NCI-H2029 treated with DMSO at 0.1 percent for 48 hours (cell line): Measurements from ENCODE around the gene PTPRU.

ENCODE experiments used
- DNase-seq: peaks from one replicate; lab custom pipeline; 2025; lab: John Stamatoyannopoulos, UW

Gene PTPRU

GRCh38 chr1:29245876-29246275 lies 9.6 kb downstream of the PTPRU start:
- DNase-seq = no peak

GRCh38 chr1:29247044-29247443 lies 10.7 kb downstream of the PTPRU start:
- DNase-seq = no peak

GRCh38 chr1:29247571-29248273 lies 11.4 kb downstream of the PTPRU start:
- no peak for DNase-seq

GRCh38 chr1:29248409-29248808 lies 12.1 kb downstream of the PTPRU start:
- no peak for DNase-seq

- DNase-seq = no peak
Measured at GRCh38 chr1:29249170-29249691, 12.9 kb downstream of the PTPRU start.

GRCh38 chr1:29249951-29250581 lies 13.7 kb downstream of the PTPRU start:
- DNase-seq = no peak

GRCh38 chr1:29251164-29252124 lies 15.1 kb downstream of the PTPRU start:
- no peak for DNase-seq

GRCh38 chr1:29253180-29253579 lies 16.9 kb downstream of the PTPRU start:
- no peak for DNase-seq

- DNase-seq = no peak
Measured at GRCh38 chr1:29254346-29254745, 18.0 kb downstream of the PTPRU start.

GRCh38 chr1:29255134-29255666 lies 18.9 kb downstream of the PTPRU start:
- DNase-seq = no peak

- no peak for DNase-seq
Measured at GRCh38 chr1:29256394-29256793, 20.1 kb downstream of the PTPRU start.

- DNase-seq = no peak
Measured at GRCh38 chr1:29256979-29257804, 20.9 kb downstream of the PTPRU start.

- no peak for DNase-seq
Measured at GRCh38 chr1:29258189-29258975, 22.1 kb downstream of the PTPRU start.

GRCh38 chr1:29258976-29259801 lies 22.9 kb downstream of the PTPRU start:
- no peak for DNase-seq

- DNase-seq = no peak
Measured at GRCh38 chr1:29259802-29260441, 23.6 kb downstream of the PTPRU start.

- DNase-seq = no peak
Measured at GRCh38 chr1:29260531-29260930, 24.2 kb downstream of the PTPRU start.

GRCh38 chr1:29264773-29265389 lies 28.6 kb downstream of the PTPRU start:
- no peak for DNase-seq

- DNase-seq = no peak
Measured at GRCh38 chr1:29266912-29267311, 30.6 kb downstream of the PTPRU start.
